SK-N-SH (cell line): ENCODE data around the gene S100A6. TPM values are rescaled to one million over a fixed set of nuclear protein-coding genes. Genes with fewer than 3 reads are reported as not detected.
A peak's percentile ranks its signal among the peaks of the same experiment; 100 is the strongest.

Source experiments
- CTCF ChIA-PET: fragments of 300-600, 350-600 bp; formaldehyde crosslinking; extraction: SDS; loops from one replicate; lab custom pipeline; 2021; lab: Yijun Ruan, JAX
- POLR2A ChIA-PET: fragments of 350-600 bp; sonication (Branson Sonifier 250); formaldehyde crosslinking; extraction: SDS; loops from one replicate; lab custom pipeline; 2020; ENCODE audit warnings: antibody characterized with exemption, inconsistent platforms; lab: Yijun Ruan, JAX
- DNase-seq: peaks from one replicate; pipeline ENCODE4 v3.0.0; 2012
- H2AFZ ChIP-seq: fragments of 200-600 bp; sonication (generic); 2 replicates; pipeline ENCODE4 v1.8.1; 2016; ENCODE audit warnings: antibody characterized with exemption, mild to moderate bottlenecking, low read depth
- H3F3A ChIP-seq: fragments of 200-600 bp; sonication (generic); replicated peaks from 2 replicates; pipeline ENCODE3; 2016; ENCODE audit warnings: antibody characterized with exemption, mild to moderate bottlenecking; ENCODE audit not compliant: insufficient read depth
- H3K27ac ChIP-seq, 2 experiments: fragments of 200-500 bp in 1 of 2; fragments of 200-600 bp in 1 of 2; sonication (Bioruptor generic) in 1 of 2; sonication (generic), shearing (Covaris generic) in 1 of 2; 2 replicates each; pipeline versions ENCODE4 v1.5.1 to v1.6.1; 2014 to 2016; ENCODE audit warnings: low read depth in 2 of 2, inconsistent platforms in 1 of 2, low read length in 1 of 2, mild to moderate bottlenecking in 1 of 2, mixed read lengths in 1 of 2
- H3K27me3 ChIP-seq: fragments of 200-600 bp; sonication (generic), shearing (Covaris generic); 2 replicates; pipeline ENCODE4 v1.6.1; 2016; ENCODE audit warnings: mixed run types; ENCODE audit not compliant: insufficient read depth
- H3K36me3 ChIP-seq, 2 experiments: fragments of 200-500 bp in 1 of 2; fragments of 200-600 bp in 1 of 2; sonication (Bioruptor generic) in 1 of 2; sonication (generic) in 1 of 2; replicated peaks in 1 of 2; 2 replicates each; pipeline versions ENCODE3 to v1.5.1; 2014 to 2016; ENCODE audit warnings: low read length in 1 of 2, mild to moderate bottlenecking in 1 of 2; ENCODE audit not compliant: insufficient read depth in 2 of 2, control insufficient read depth in 1 of 2
- H3K4me1 ChIP-seq, 2 experiments: fragments of 200-500 bp in 1 of 2; fragments of 200-600 bp in 1 of 2; sonication (Bioruptor generic) in 1 of 2; sonication (generic), shearing (Covaris generic) in 1 of 2; 2 replicates each; pipeline versions ENCODE4 v1.5.1 to v1.6.1; 2014 to 2016; ENCODE audit warnings: low read depth in 1 of 2, low read length in 1 of 2, mixed run types in 1 of 2; ENCODE audit not compliant: insufficient read depth in 2 of 2, control insufficient read depth in 1 of 2
- H3K4me2 ChIP-seq: fragments of 200-600 bp; sonication (generic), shearing (Covaris generic); 2 replicates; pipeline ENCODE4 v1.6.1; 2017; ENCODE audit warnings: mixed run types
- H3K4me3 ChIP-seq, 2 experiments: fragments of 200-500 bp in 1 of 2; fragments of 200-600 bp in 1 of 2; sonication (Bioruptor generic) in 1 of 2; sonication (generic), shearing (Covaris generic) in 1 of 2; 2 replicates each; pipeline versions ENCODE4 v1.5.1 to v1.8.1; 2014 to 2016; ENCODE audit warnings: low read depth in 2 of 2, inconsistent platforms in 1 of 2, low read length in 1 of 2, mild to moderate bottlenecking in 1 of 2, mixed read lengths in 1 of 2, moderate library complexity in 1 of 2
- H3K79me2 ChIP-seq: fragments of 200-600 bp; sonication (generic); 2 replicates; pipeline ENCODE4 v1.8.1; 2017; ENCODE audit warnings: mild to moderate bottlenecking; ENCODE audit not compliant: insufficient read depth
- H3K9ac ChIP-seq: fragments of 200-600 bp; sonication (generic); 2 replicates; pipeline ENCODE4 v1.6.1; 2017; ENCODE audit warnings: mixed run types
- H3K9me2 ChIP-seq: fragments of 200-600 bp; sonication (generic); 2 replicates; pipeline ENCODE4 v1.6.1; 2017; ENCODE audit warnings: mixed run types
- H3K9me3 ChIP-seq: fragments of 200-600 bp; sonication (generic); 2 replicates; pipeline ENCODE4 v1.6.1; 2017; ENCODE audit warnings: mixed run types, mild to moderate bottlenecking, moderate library complexity
- H4K20me1 ChIP-seq: fragments of 200-600 bp; sonication (generic); 2 replicates; pipeline ENCODE4 v1.6.1; 2017; ENCODE audit warnings: mild to moderate bottlenecking, mixed run types; ENCODE audit not compliant: insufficient read depth
- FOSL2 ChIP-seq: IDR thresholded peaks from 2 replicates; pipeline ENCODE4 v1.4.0; 2012; ENCODE audit warnings: low read depth, mild to moderate bottlenecking, moderate library complexity, borderline replicate concordance
- FOXJ3 ChIP-seq: sonication (generic); formaldehyde crosslinking; IDR thresholded peaks from 2 replicates; pipeline ENCODE4 v1.5.1; 2020; ENCODE audit warnings: mild to moderate bottlenecking, missing genetic modification reagents
- GABPA ChIP-seq: IDR thresholded peaks from 2 replicates; pipeline ENCODE4 v1.4.0; 2012; ENCODE audit warnings: low read depth, mild to moderate bottlenecking
- GATA2 ChIP-seq: sonication (generic); formaldehyde crosslinking; IDR thresholded peaks from 2 replicates; pipeline ENCODE4 v1.5.0; 2020; ENCODE audit warnings: mild to moderate bottlenecking, missing genetic modification reagents
- JUND ChIP-seq: IDR thresholded peaks from 2 replicates; pipeline ENCODE4 v1.4.0; 2012
- MEF2A ChIP-seq: IDR thresholded peaks from 2 replicates; pipeline ENCODE4 v1.4.0; 2012; ENCODE audit warnings: low read depth, borderline replicate concordance
- MXI1 ChIP-seq: IDR thresholded peaks from 2 replicates; pipeline ENCODE4 v1.6.1; 2012; ENCODE audit warnings: mild to moderate bottlenecking, low read depth, low read length, improper control_type of control experiment
- NFIC ChIP-seq: IDR thresholded peaks from 2 replicates; pipeline ENCODE4 v1.4.0; 2012; ENCODE audit warnings: borderline replicate concordance
- NRF1 ChIP-seq: IDR thresholded peaks from 2 replicates; pipeline ENCODE4 v1.6.1; 2012; ENCODE audit warnings: low read depth, mild to moderate bottlenecking, low read length
- RCOR1 ChIP-seq: fragments of 150-350 bp; IDR thresholded peaks from 2 replicates; pipeline ENCODE4 v1.6.1; 2017; ENCODE audit warnings: antibody characterized with exemption, low read length
- RFX5 ChIP-seq: IDR thresholded peaks from 2 replicates; pipeline ENCODE4 v1.6.1; 2012; ENCODE audit warnings: mild to moderate bottlenecking, improper control_type of control experiment, low read length
- SIN3A ChIP-seq: IDR thresholded peaks from 2 replicates; pipeline ENCODE4 v1.6.1; 2012; ENCODE audit warnings: low read depth, mild to moderate bottlenecking, low read length, moderate library complexity, borderline replicate concordance
- SMC3 ChIP-seq: IDR thresholded peaks from 2 replicates; pipeline ENCODE4 v1.6.1; 2012; ENCODE audit warnings: low read depth, low read length, improper control_type of control experiment
- TAF1 ChIP-seq: IDR thresholded peaks from 2 replicates; pipeline ENCODE4 v1.6.1; 2012; ENCODE audit warnings: low read depth, mild to moderate bottlenecking, low read length, moderate library complexity, borderline replicate concordance
- YY1 ChIP-seq: IDR thresholded peaks from 2 replicates; pipeline ENCODE4 v1.4.0; 2012; ENCODE audit warnings: low read depth, mild to moderate bottlenecking
- WGBS: methylation state at CpG from one replicate; pipeline ENCODE4 v1.1.6; 2017; ENCODE audit warnings: low lambda C conversion rate; 5-methylcytosine and 5-hydroxymethylcytosine counted together
- polyA plus RNA-seq, 3 experiments: library from polyadenylated mRNA; depleted of rRNA; stranded (reverse); fragments of >200 nt; gene quantifications; 2 replicates each; pipeline ENCODE4 v1.2.3, GENCODE V29; 2012
- TF ChIP-seq, protein P1 (sequence below): IDR thresholded peaks from 2 replicates; pipeline ENCODE4 v1.4.0; 2012; ENCODE audit warnings: low read depth
- TF ChIP-seq, protein P2 (sequence below): IDR thresholded peaks from 2 replicates; pipeline ENCODE4; 2012
- TF ChIP-seq, protein P3 (sequence below): IDR thresholded peaks from 2 replicates; pipeline ENCODE4 v1.4.0; 2012; ENCODE audit warnings: low read depth, borderline replicate concordance
- TF ChIP-seq, protein P4 (sequence below): IDR thresholded peaks from 2 replicates; pipeline ENCODE4 v1.6.1; 2012; ENCODE audit warnings: mild to moderate bottlenecking, low read depth, low read length, moderate library complexity
- TF ChIP-seq, protein P5 (sequence below): fragments of 150-350 bp; IDR thresholded peaks from 2 replicates; pipeline ENCODE4 v1.6.1; 2016; ENCODE audit warnings: mild to moderate bottlenecking, low read depth, low read length

The S100A6 gene
- polyA plus RNA-seq, 1 of the 3 experiments (the other 2 are of a cell fraction) = 895 TPM

DNA sequence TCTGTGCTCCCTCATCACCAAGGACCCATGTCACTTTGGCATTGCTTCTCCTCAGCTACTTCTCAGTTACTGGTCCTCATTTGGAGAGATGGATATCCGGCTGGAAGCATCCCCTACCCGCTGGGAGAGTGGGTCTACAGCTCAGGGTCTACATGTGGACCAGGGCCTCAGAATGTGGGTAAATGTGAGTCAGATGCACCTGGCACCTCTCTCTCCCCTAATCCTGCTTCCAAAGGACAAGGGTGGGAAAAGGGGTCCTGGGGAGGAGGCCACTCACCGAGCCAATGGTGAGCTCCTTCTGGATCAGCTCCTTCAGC lies 908 bp downstream of the S100A6 start:
- no peak for DNase-seq
- CTCF ChIA-PET = interaction anchor here (1.1 to 8.4 kb wide), 5 partner anchors 23 to 38 kb away, joined by 3 to 45 read pairs (median 13); no protein-coding TSS in a partner anchor
- POLR2A ChIA-PET = interaction anchor here (1.3 to 2.0 kb wide), 3 partner anchors 9 to 14 kb away, joined by 4 to 8 read pairs (median 6); no protein-coding TSS in a partner anchor
- peak overlapping the region; percentile 84 to 87; a peak in 3 of 4 replicates for H3K27ac ChIP-seq
- H3K36me3 ChIP-seq = peaks cover 4 to 17% of the 10 kb centered on the region in 2 experiments
- peaks cover 57% of the 10 kb centered on the region for H3F3A ChIP-seq
- TF ChIP-seq FOSL2 = no peak
- no peak for TF ChIP-seq JUND
- TF ChIP-seq RFX5 = no peak
- no peak for TF ChIP-seq GATA2 (CRISPR knock-in tag)
- TF ChIP-seq, protein P1, sequence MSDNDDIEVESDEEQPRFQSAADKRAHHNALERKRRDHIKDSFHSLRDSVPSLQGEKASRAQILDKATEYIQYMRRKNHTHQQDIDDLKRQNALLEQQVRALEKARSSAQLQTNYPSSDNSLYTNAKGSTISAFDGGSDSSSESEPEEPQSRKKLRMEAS = no peak
- no peak for TF ChIP-seq NRF1
- no peak for TF ChIP-seq FOXJ3
- TF ChIP-seq, protein P2, sequence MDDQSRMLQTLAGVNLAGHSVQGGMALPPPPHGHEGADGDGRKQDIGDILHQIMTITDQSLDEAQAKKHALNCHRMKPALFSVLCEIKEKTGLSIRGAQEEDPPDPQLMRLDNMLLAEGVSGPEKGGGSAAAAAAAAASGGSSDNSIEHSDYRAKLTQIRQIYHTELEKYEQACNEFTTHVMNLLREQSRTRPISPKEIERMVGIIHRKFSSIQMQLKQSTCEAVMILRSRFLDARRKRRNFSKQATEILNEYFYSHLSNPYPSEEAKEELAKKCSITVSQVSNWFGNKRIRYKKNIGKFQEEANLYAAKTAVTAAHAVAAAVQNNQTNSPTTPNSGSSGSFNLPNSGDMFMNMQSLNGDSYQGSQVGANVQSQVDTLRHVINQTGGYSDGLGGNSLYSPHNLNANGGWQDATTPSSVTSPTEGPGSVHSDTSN = no peak
- no peak for TF ChIP-seq RCOR1
- TF ChIP-seq YY1 = no peak
- no peak for TF ChIP-seq NFIC
- no peak for TF ChIP-seq SMC3
- no peak for TF ChIP-seq TAF1
- TF ChIP-seq, protein P3, sequence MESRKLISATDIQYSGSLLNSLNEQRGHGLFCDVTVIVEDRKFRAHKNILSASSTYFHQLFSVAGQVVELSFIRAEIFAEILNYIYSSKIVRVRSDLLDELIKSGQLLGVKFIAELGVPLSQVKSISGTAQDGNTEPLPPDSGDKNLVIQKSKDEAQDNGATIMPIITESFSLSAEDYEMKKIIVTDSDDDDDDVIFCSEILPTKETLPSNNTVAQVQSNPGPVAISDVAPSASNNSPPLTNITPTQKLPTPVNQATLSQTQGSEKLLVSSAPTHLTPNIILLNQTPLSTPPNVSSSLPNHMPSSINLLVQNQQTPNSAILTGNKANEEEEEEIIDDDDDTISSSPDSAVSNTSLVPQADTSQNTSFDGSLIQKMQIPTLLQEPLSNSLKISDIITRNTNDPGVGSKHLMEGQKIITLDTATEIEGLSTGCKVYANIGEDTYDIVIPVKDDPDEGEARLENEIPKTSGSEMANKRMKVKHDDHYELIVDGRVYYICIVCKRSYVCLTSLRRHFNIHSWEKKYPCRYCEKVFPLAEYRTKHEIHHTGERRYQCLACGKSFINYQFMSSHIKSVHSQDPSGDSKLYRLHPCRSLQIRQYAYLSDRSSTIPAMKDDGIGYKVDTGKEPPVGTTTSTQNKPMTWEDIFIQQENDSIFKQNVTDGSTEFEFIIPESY = no peak
- TF ChIP-seq, protein P4, sequence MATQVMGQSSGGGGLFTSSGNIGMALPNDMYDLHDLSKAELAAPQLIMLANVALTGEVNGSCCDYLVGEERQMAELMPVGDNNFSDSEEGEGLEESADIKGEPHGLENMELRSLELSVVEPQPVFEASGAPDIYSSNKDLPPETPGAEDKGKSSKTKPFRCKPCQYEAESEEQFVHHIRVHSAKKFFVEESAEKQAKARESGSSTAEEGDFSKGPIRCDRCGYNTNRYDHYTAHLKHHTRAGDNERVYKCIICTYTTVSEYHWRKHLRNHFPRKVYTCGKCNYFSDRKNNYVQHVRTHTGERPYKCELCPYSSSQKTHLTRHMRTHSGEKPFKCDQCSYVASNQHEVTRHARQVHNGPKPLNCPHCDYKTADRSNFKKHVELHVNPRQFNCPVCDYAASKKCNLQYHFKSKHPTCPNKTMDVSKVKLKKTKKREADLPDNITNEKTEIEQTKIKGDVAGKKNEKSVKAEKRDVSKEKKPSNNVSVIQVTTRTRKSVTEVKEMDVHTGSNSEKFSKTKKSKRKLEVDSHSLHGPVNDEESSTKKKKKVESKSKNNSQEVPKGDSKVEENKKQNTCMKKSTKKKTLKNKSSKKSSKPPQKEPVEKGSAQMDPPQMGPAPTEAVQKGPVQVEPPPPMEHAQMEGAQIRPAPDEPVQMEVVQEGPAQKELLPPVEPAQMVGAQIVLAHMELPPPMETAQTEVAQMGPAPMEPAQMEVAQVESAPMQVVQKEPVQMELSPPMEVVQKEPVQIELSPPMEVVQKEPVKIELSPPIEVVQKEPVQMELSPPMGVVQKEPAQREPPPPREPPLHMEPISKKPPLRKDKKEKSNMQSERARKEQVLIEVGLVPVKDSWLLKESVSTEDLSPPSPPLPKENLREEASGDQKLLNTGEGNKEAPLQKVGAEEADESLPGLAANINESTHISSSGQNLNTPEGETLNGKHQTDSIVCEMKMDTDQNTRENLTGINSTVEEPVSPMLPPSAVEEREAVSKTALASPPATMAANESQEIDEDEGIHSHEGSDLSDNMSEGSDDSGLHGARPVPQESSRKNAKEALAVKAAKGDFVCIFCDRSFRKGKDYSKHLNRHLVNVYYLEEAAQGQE = no peak
- TF ChIP-seq, protein P5, sequence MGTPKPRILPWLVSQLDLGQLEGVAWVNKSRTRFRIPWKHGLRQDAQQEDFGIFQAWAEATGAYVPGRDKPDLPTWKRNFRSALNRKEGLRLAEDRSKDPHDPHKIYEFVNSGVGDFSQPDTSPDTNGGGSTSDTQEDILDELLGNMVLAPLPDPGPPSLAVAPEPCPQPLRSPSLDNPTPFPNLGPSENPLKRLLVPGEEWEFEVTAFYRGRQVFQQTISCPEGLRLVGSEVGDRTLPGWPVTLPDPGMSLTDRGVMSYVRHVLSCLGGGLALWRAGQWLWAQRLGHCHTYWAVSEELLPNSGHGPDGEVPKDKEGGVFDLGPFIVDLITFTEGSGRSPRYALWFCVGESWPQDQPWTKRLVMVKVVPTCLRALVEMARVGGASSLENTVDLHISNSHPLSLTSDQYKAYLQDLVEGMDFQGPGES = no peak
- TF ChIP-seq MXI1 = no peak
- TF ChIP-seq GABPA = no peak
- TF ChIP-seq MEF2A = no peak
- TF ChIP-seq SIN3A = no peak
- no peaks in the 10 kb centered on the region for H3K9me3 ChIP-seq
- H4K20me1 ChIP-seq = peaks cover 4% of the 10 kb centered on the region; the same call in 1 of the 2 replicates
- H3K27me3 ChIP-seq = no peaks in the 10 kb centered on the region
- H3K79me2 ChIP-seq = peaks cover 30% of the 10 kb centered on the region
- no peaks in the 10 kb centered on the region for H3K9me2 ChIP-seq
- H3K4me2 ChIP-seq = peak overlapping the region; percentile 95
- 52% methylated on average over 2 of the region's 3 CpGs for WGBS
- H3K4me1 ChIP-seq = peaks cover 24 to 38% of the 10 kb centered on the region in 2 experiments; a peak in 3 of 4 replicates
- peak overlapping the region; percentile 70 to 79 for H3K4me3 ChIP-seq
- peak overlapping the region; percentile 98 for H3K9ac ChIP-seq
- no peak overlapping the region for H2AFZ ChIP-seq
